CD4-positive, alpha-beta T cell treated with Interferon alpha-2 for 1 hour (primary cell): ENCODE measurements around the gene FGGY.
"Not testable (repeated sequence)": the region's sequence is repeated elsewhere in the genome, so short reads cannot be mapped to it uniquely, and the experiment has no call there.

ENCODE experiments used
- DNase-seq, 2 donors: peaks; one replicate each; pipeline ENCODE4 v3.0.0-alpha.2; 2020 to 2022

The FGGY gene

GRCh38 chr1:59296358-59297256, at the start of gene FGGY:
Gene FGGY, plus strand, starts transcription at chr1:59297094. Its CDS starts 24,456 bp downstream, at chr1:59321550.
- peak; percentile 91 to 92 for DNase-seq

- no peak for DNase-seq
Measured at GRCh38 chr1:59248758-59249157, 48.1 kb upstream of the FGGY start.

- DNase-seq = no peak
Measured at GRCh38 chr1:59249396-59250137, 47.3 kb upstream of the FGGY start.

GRCh38 chr1:59251061-59251460, 45.8 kb upstream of the FGGY start:
- not testable (repeated sequence) for DNase-seq

- DNase-seq = not testable (repeated sequence)
Measured at GRCh38 chr1:59256429-59256828, 40.5 kb upstream of the FGGY start.

GRCh38 chr1:59258412-59259032, 38.4 kb upstream of the FGGY start:
- no peak for DNase-seq

GRCh38 chr1:59261537-59261936, 35.4 kb upstream of the FGGY start:
- DNase-seq = no peak

GRCh38 chr1:59262631-59263030, 34.3 kb upstream of the FGGY start:
- DNase-seq = no peak

GRCh38 chr1:59263111-59263510, 33.8 kb upstream of the FGGY start:
- DNase-seq = no peak

- no peak for DNase-seq
Measured at GRCh38 chr1:59265622-59266021, 31.3 kb upstream of the FGGY start.

GRCh38 chr1:59266180-59266926, 30.5 kb upstream of the FGGY start:
- peak in 1 of 2 donors; percentile 18 for DNase-seq

GRCh38 chr1:59266927-59267293, 30.0 kb upstream of the FGGY start:
- no peak for DNase-seq

GRCh38 chr1:59268406-59268805, 28.5 kb upstream of the FGGY start:
- no peak for DNase-seq

- DNase-seq = no peak
Measured at GRCh38 chr1:59271561-59272260, 25.2 kb upstream of the FGGY start.

GRCh38 chr1:59272507-59272906, 24.4 kb upstream of the FGGY start:
- peak in 1 of 2 donors; percentile 13 for DNase-seq

GRCh38 chr1:59276439-59276851, 20.4 kb upstream of the FGGY start:
- DNase-seq = no peak

- no peak for DNase-seq
Measured at GRCh38 chr1:59278780-59279354, 18.0 kb upstream of the FGGY start.

GRCh38 chr1:59279645-59280044, 17.2 kb upstream of the FGGY start:
- no peak for DNase-seq

- no peak for DNase-seq
Measured at GRCh38 chr1:59282951-59283350, 13.9 kb upstream of the FGGY start.

- DNase-seq = no peak
Measured at GRCh38 chr1:59285691-59286090, 11.2 kb upstream of the FGGY start.

- DNase-seq = no peak
Measured at GRCh38 chr1:59288046-59288445, 8.8 kb upstream of the FGGY start.

- DNase-seq = no peak
Measured at GRCh38 chr1:59289570-59289969, 7.3 kb upstream of the FGGY start.
